Right kidney (tissue), 9 donors: ENCODE results near the gene BEST4.
"Not testable (repeated sequence)": the region's sequence is repeated elsewhere in the genome, so short reads cannot be mapped to it uniquely, and the experiment has no call there.

ENCODE experiments used
- DNase-seq: peaks from one replicate; pipeline ENCODE4 v3.0.0-alpha.2; 2016
- long read RNA-seq, 8 donors: transcript quantifications; one replicate each; lab custom pipeline, GENCODE V29; 2026

BEST4 gene
- long read RNA-seq, donor 1: 0 reads
- long read RNA-seq, donor 2: 0 reads
- long read RNA-seq, donor 3: 0 reads
- long read RNA-seq, donor 4: 0 reads
- long read RNA-seq, donor 5: 0 reads
- long read RNA-seq, donor 6: 0 reads
- long read RNA-seq, donor 7: 0 reads
- long read RNA-seq, donor 8: 0 reads

- DNase-seq: no peak
Observed at GRCh38 chr1:44788120-44788860, at the start of gene BEST4. Gene BEST4, minus strand, starts transcription at chr1:44788170. Its CDS starts 465 bp downstream, at chr1:44787705.

GRCh38 chr1:44835738-44836675 lies 48.0 kb upstream of the BEST4 start:
- peak; percentile 61 for DNase-seq

DNA sequence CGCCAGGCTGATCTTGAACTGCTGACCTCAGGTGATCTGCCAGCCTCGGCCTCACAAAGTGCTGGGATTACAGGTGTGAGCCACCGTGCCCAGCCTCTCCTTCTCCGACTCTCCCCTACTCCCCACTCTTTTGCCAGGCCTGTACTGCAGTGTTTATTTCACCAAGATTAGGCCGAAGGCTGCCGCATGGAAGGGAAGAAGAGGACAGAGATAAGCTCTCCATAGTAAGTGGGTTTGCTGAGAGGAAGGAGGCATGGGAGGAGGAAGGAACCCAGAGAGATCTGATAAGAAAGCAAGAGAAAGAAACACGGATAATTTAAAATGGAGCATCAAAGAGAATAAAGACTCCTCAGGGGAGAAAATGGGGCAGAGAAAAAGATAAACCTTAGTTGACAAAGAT lies 46.4 kb upstream of the BEST4 start:
- no peak for DNase-seq

DNA sequence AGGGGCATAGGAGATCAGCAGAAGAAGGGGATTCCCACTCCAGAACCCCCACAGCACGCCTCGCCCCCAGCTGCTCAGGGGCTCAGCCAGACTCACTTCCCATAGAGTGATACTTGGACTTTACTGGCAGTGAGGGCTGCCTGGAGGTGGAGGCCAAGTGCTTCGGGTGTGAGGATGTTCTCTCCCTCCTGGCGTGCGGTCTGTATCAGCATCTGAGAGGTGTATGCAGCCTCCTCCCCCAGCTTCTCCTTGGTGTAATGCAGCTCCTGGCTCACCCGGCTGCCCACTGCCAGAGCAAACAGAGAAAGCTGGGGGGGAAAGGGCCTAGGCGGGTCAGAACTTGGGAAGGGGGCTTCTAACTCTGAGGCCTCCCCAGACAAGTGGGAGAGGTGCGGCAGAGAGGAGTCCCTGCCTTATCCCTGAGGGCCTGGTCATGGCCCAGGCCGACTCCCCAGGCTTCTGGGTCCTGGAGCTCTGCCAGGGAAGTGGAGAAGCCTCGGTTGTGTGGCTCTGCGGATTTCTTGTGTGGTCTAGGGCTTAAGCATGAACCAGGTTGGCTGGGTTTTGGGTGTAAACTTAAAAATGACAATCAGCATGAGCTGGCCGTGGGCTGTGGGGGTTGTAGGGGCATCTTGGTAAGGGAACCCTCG lies 44.2 kb upstream of the BEST4 start:
- DNase-seq: no peak

DNA sequence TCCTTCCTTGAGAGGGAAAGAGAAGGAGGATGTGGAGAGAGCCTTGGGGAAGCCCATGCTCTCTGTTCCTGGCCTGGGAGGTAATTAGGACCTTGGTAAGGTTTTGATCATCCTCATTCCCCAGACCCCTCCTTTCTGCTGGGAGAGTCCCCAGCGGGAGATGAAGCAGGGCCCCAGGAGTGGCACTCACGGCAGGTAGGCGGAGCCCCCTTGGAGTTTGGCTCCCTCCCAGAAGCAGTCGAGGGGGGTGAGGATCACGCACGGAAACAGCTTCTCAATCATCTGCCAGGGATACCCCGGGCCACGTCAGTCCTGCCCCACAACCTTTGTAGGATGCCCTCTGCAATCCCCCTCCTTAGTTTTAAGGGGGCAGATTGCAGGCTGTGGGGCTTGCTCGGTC lies 43.5 kb upstream of the BEST4 start:
- no peak for DNase-seq

- DNase-seq: no peak
Observed at GRCh38 chr1:44830900-44831304, 42.9 kb upstream of the BEST4 start.

DNA sequence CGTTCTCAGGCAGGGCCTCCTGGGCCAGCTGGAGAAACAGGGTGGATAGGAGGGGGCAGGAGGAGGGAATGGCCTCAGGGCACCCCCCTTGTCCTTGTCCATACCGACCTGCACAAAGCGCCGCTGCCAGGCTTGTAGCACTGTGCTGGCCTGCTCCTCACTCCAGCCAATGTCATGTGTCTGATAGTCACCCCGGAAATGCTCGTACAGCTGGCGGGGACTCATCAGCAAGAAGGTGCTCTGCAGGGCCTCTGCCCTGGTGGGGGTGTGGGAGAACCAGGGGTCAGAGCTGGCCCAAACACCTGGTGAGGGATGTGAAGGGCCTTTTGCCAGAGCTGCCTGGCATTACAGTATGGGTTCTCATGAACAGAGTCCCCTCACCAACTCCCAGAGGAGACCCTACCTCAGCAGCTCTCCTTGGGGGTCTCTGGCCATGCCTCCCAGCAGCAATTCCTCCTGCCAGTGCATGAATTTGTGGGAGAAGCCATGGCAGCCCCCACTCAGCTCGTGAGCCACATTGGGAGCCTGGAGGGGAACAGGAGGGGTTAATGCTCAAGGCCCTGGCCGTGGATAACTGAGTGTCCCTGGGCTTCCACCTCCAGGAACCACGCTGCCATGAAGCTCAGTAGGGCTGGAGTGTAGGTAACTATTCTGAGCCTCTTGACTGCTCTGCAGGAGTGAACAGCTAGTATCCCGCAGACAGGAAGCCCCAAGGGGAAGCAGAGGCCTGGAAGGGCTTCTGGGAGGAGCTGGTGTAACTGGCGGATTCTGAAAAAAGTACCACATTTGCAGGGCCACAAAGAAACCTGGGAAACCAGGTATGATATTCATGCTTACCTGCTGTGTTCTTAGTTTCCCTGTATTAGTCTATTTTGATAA lies 41.8 kb upstream of the BEST4 start:
- DNase-seq: no peak

GRCh38 chr1:44828841-44829440 lies 41.0 kb upstream of the BEST4 start:
- DNase-seq: no peak

GRCh38 chr1:44828003-44828651 lies 40.2 kb upstream of the BEST4 start:
- no peak for DNase-seq

- DNase-seq: no peak
Observed at GRCh38 chr1:44827197-44828002, 39.4 kb upstream of the BEST4 start.

DNA sequence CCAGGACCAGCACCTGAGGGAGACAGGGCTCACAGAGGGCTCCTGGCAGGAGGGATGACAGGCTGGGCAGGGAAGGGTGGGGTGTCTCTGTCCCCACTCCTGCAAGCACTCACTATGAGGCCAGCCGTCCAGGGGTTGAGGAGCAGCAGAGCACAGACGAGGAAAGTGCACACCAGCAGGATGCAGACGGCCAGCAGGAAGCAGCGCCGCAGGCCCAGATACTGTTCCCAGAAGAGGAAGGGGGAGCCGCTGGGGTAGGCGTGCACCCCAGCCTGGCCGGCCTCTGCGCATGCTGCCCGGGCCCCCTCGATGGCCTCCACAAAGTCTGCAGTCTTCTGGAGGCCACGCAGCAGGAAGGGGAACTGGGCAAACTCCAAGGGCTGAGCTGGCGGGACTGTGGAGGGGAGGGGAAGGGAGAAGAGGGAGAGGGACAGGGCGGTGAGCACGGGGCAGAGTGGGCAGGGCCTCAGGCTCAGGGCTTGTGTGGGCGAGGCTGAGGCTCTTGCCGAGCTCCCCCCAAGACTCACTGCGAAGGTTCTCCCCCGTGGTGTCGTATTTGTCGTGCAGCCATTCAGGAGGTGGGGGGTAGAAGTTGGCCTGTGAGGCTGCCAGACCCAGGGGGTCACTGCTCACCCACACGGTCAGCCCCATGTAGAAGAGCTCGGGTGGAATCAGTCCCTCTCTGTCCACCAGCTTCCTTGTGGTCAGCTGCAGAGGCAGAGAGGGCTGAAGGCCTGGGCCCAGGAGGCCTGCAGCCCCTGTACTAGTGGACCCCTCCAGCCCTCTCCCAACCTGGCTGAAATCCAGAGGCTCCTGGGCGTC lies 38.6 kb upstream of the BEST4 start:
- DNase-seq: no peak

DNA sequence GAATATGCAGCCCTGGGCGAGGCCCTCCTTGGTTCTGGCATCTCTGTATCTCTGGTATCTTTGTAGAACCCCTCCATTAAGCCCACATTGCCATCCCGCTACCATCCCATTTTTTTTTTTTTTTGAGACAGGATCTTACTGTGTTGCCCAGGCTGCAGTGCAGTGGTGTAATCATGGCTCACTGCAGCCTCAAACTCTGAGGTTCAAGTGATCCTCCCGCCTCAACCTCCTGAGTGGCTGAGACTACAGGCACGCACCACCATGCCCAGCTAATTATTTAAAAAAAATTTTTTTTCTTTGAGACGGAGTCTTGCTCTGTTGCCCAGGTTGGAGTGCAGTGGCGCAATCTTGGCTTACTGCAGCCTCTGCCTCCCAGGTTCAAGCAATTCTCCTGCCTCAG lies 36.4 kb upstream of the BEST4 start:
- not testable (repeated sequence) for DNase-seq

DNA sequence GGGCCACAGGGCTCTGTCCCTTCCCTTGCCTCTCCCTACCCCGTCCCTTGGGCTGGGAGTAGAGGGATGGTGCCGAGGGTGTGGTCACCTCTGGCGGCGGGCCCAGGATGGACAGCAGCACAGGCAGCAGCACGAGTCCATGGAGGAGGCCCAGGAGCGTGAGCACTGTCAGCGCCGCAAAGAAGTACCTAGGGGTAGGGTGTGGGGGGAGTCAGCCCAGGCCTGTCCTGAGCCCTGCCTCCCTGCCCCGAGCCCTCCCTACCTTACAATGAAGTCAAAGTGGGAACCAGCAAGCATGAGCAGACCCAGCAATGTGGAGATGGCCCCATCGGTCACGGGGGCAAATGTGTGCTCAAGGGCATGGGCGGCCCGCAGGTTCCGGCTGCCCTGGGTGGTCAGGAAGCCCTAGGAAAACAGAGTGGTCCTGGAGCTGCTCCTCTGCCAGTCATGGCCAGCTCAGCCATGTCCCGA lies 35.0 kb upstream of the BEST4 start:
- DNase-seq: no peak

DNA sequence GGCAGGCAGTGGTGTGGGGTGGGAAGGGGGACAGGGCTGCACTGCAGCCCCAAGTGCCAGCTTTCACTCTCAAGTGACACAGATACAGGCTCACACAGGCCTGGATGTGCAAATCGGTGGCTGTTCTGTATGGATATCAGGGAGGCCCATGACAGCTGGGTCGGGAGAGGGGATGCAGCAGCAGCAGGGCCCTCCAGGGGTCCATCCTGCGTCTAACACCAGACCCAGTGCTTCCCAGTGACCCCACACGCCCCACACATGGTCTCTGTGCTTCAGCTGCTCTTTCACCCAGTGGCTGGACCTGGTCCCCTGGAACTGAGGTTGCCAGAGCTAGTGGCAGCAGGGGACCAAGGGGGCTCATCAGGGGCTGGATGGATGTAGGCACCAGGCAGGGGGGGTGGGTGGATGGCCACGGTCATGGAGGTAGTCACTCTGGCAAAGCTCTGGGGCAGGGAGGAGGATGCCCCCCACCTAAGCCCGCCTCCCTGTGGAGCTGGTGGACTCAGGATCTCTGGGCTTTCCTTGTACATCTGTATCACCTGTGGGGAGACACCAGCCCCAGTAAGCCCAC lies 34.2 kb upstream of the BEST4 start:
- no peak for DNase-seq

- DNase-seq: no peak
Observed at GRCh38 chr1:44821240-44821715, 33.3 kb upstream of the BEST4 start.

DNA sequence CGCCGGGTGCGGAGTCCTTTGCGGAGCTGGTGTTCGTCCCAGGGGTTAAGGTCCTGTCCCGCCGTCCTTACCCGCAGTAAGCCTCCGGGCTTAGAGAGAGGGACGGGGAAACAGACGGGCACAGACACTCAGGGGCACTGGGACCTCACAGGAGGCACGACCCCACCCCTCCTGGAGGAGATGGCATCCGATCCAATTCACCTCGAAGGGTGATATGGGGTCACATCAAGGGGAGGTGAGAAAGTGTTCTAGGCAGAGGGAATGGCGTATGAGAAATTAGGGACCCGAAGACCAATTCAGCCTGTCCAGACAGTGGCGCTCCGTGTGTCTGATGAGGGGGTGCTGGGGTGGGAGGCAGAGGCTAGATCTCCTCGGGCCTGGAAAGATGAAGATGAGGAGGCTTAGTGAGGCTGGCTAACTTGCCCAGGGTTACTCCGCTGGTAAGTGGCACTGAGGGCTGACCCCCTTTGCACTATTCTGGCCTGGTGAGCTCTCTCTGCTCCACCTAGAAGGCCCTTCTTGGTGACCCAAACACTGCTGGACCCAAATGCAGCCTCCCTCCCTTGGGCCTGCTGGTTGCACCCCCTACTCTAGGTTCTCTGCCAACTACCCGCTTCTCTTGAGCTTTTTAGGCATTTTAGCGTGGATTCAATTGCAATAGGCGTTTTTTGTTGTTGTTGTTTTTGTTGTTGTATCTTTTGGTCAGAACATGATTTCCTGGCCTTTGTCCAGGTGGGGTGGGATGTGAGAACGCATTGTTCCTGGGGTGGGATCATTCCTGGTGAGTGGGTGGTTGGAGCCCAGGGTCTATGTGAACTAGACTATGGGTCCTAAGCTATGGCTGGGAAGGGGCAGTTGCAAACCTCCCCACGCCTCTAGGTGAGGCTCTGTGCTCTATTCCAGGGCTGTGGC lies 32.6 kb upstream of the BEST4 start:
- DNase-seq: no peak
